ENCODE measurements around the gene C1orf216. TPM values are rescaled to one million over a fixed set of nuclear protein-coding genes. Genes with fewer than 3 reads are reported as not detected.
"Not testable (repeated sequence)": the region's sequence is repeated elsewhere in the genome, so short reads cannot be mapped to it uniquely, and the experiment has no call there.

C1orf216 gene
- polyA plus RNA-seq, 4 donors = 9.4 to 10.1 (median 9.6) TPM

DNA sequence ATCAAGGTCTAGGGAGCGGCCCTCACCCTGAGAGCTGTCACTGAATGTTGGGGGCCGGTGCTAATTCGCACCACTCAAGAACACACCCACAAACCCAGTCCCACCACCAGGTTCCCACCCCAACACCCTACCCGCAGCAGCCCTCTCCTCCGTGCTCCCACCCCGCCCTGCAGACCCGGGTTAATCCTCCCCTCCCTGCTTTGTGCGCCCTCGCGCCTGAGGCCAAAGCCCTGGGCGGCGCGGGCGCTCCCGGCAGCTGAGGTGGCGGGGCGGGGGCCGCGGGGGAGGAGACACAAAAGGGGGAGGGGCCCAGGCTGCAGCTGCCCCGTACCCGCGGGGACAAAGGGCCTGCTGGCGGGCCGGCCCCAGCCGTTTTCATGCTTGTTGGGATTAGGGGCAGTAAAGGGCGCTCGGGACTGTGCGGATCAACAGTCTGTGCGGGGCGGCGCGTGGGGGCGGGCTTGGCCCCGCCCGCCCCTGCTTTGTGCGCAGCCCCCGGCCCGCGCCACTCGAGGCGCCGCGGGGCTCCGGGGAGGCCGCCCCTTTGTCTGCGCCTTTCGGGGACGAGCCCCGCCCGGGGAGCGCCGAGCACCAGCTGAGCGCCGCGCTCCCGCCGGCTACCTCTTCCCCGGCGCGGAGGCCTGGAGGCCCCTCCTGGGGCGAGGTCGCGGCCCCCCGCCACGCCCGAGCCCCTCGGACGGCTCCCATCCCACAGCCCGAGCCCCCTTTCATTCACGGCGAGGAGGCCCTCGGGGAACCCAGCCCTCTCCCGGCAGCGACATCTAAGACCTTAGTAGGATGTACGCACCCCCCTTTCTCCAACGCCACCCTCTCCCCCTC, 10.9 kb downstream of the C1orf216 start:
- DNase-seq (ENCODE audit: low read depth in 4 of 4, low spot score in 2 of 4) = no peak

DNA sequence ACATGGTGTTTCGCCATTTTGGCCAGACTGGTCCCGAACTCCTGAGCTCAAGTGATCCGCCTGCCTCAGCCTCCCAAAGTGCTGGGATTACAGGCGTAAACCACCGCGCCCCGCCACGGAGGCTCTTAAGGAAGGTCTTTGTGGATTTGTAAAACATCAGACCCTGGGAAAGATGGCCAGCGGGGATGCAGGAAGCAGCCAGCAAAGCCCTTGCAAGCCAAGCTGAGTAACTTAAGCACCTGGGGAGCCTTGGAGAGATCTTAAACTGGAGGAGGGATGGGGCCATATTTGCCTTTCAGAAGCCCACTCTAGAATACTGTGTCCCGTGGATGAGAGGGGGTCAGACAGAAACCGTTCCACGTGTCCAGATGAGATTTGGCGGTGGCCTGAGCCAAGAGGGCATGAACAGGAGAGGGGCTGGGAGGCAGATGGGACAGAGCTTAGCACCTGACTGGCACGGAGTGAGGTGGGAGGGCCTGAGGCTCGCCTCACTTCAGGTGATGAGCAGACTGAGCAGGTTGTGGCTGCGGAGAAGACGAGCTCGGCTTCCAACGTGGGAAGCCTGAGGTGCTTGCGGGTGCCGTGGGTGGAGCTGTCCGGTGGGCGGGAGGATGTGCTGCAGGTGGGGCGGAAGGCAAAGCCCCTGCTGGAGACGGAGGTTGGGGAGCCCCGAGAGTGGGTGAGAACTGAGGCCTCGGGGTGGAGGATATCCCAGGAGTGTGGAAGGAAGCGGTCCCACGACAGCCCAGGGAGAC, 11.7 kb downstream of the C1orf216 start:
- DNase-seq (ENCODE audit: low read depth in 4 of 4, low spot score in 2 of 4) = no peak

DNA sequence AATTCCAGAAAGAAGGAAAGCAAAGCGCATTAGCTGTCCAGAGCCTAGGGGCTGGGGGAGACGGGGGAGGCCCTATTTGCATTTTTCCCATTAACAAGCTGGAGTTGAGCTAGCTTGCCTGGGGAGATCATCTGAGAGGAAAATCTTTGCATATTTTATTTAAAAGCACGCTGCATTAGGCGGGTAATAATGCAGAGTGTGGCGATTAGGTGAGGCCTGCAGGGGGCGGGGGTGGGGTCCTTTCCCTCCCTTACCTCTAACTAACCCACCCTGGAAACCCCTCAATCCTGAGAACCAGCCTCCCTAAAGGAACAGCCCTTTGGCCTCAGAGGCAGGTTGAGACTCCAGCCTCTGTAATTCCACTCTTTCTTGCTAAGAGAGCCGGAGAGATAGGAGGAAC, 16.2 kb downstream of the C1orf216 start:
- DNase-seq (ENCODE audit: low read depth in 4 of 4, low spot score in 2 of 4) = no peak

DNA sequence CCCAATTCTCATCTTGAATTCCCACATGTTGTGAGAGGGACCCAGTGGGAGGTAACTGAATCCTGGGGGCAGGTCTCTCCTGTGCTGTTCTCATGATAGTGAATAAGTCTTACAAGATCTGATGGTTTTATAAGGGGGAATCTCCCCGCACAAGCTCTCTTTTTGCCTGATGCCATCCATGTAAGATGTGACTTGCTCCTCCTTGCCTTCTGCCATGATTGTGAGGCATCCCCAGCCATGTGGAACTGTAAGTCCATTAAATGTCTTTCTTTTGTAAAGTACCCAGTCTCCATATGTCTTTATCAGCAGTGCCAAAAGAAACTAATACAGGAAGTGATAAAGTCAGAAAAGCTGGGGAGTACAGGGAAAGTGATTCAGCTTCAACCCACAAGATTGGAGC, 19.5 kb downstream of the C1orf216 start:
- DNase-seq (ENCODE audit: low read depth in 4 of 4, low spot score in 2 of 4) = not testable (repeated sequence)

DNA sequence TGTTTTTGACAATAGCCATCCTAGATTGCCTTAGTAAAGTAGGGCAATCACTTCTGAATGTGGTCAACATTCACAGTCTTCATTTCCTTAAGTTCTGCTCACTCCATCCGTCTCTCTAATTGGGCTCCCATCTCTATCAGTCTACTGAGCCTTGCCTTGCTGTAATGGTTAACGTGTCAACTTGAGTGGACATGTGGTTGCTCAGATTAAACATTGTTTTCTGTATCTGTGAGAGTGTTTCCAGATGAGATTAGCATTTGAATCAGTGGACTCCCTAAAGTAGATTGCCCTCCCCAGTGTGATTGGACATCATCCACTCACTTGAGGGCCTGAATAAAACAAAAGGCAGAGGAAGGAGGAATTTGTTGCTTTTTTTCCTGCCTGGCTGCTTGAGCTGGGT, 26.4 kb downstream of the C1orf216 start:
- DNase-seq (ENCODE audit: low read depth in 4 of 4, low spot score in 2 of 4) = no peak

DNA sequence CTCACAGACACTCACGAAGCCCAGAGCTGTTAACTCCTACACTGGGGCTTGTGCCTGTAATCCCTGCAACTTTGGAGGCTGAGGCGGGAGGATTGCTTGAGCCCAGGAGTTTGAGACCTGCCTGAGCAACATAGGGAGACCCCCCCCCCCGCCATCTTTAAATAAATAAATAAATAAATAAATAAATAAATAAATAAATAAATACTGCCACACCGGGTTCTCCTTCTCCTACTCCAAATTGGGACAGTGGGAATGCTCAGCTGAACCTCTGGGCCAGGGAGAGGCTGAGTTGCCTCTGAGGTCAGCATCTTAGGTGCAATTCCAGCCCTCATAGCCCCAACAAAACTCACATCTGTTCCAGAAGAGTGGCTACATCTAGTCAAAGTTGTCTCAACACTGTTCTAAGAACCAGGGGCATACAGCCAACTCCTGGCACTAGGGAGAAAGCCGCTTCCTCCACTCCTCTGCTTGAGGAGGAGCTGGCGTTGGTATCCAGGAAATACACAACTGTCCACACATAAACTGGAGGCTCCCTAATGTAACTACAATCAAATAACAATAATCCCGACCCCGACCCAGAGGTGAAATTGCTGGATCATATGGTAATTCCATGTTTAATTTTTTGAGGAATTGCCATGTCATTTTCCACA, 27.0 kb downstream of the C1orf216 start:
- DNase-seq (ENCODE audit: low read depth in 4 of 4, low spot score in 2 of 4) = no peak

DNA sequence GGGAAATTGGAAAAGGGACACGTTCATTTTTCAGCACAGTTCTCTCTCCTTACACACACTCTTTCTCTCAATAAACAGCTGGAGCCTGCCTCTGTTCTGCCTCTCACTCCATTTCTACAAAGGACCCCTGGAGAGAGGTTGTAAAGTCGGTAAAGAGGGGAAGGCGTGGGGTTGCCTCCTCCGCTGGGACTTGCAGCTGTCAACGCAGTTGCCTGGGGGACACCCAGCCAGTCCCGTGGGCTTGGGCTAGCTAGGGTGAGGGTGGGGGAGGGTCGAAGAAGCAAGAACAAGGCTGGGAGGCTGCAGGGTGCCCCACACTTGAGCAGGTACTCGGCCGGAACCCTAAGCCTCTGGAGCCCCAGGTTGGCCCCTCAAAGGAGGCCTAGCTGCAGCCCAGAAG, 27.6 kb downstream of the C1orf216 start:
- DNase-seq (ENCODE audit: low read depth in 4 of 4, low spot score in 2 of 4) = no peak

DNA sequence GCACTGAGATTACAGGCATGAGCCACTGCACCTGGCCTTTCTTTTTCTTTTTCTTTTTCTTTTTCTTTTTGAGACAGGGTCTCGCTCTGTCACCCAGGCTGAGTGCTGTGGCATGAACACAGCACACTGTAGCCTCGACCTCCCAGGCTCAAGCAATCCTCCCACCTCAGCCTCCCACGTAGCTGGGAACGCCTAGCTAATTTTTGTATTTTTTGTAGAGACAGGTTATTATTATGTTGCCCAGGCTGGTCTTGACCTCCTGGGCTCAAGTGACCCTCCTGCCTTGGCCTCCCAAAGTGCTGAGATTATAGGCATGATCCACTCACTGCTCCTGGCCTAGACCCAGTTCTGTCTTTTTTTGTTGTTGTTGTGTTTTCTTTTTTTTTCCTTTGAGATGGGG, 28.6 kb downstream of the C1orf216 start:
- not testable (repeated sequence) for DNase-seq (ENCODE audit: low read depth in 4 of 4, low spot score in 2 of 4)

DNA sequence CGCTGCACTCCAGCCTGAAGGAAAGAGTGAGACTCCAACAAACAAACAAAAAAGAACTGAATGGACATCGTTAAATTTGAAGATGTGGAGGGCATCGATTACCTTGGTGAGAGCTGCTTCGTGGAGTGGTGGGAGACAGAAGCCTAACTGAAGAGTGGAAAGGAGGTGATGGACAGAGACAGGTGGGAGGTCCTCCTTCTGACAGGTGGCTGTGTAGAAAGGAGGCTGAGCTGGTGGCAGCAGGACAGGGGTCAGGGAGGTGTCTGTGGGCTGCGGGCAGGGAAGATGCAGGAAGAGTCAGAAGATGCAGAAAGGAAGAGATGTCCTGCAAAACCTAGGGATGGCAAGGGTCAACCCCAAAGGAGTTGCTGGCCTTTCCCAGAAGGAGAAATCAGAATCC, 30.5 kb downstream of the C1orf216 start:
- DNase-seq (ENCODE audit: low read depth in 4 of 4, low spot score in 2 of 4) = no peak

DNA sequence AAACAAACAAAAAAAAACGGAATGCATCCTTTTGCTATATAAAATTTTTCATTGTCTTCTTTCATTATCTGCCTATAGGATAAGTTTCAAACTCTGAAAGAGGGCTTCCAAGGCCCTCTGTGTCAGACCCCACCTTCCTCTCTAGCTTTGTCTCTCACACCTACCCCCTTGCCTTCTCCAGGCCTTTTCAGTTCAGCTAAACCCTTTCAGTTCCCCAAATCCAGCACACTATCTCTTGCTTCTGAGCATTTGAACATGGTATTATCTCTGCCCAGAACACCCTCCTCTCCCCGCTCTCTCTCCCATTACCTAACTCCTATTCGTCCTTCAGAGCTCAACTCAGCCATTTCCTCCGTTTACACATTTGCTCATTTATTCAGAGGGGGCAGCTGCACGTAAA, 35.7 kb downstream of the C1orf216 start:
- no peak for DNase-seq (ENCODE audit: low read depth in 4 of 4, low spot score in 2 of 4)

DNA sequence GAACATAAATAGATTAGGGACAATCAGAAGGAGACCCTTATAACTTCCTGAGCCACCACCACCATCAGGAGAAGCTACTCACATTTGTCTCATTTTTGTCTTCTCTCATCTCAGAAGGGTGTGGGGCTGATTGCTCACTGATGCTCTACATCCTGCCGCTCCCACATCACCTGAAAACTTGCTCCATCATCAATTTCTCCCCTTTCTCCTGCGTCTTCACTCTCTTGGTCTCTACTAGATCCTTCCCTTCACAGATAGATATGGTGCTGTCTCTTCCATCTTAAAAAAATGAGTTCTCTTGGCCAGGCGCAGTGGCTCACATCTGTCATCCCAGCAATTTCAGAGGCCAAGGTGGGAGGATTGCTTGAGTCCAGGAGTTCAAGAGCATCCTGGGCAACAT, 38.4 kb downstream of the C1orf216 start:
- DNase-seq (ENCODE audit: low read depth in 4 of 4, low spot score in 2 of 4) = no peak

DNA sequence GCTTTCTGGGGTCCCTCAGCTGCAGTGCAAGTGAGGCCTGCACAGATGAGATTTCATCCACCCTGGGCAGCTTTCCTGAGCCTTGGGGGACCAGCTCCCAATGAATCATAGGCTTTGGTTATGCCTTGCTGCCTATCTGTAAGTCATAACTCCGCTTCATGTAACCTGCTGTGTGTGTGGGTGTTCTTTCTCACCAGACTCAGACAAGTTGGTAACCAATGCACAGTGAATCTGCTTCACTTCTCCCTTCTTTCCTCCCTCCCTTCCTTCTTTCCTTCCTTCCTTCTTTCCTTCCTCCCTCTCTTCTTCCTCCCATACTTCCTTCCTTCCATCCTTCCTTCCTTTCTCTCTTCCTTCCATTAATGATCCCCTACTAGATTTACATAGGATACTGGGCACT, 42.9 kb downstream of the C1orf216 start:
- DNase-seq (ENCODE audit: low read depth in 4 of 4, low spot score in 2 of 4) = no peak

DNA sequence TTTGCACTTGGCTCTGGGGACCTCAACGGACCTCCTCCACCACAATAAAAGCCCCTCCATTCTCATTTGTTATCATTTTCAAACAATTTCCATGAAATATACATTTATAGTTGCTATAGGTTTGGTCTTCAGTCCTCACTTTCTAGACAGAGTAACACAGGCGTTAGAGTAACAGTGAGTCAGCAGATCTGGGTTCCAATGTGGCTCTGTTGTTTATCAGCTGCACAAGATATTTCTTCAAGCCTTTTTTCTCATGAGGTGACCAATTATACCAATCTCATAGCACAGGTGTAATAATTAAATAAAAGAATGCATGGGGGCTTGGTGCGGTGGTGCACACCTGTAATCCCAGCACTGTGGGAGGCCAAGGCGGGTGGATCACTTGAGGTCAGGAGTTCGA, 44.6 kb downstream of the C1orf216 start:
- DNase-seq (ENCODE audit: low read depth in 4 of 4, low spot score in 2 of 4) = no peak

DNA sequence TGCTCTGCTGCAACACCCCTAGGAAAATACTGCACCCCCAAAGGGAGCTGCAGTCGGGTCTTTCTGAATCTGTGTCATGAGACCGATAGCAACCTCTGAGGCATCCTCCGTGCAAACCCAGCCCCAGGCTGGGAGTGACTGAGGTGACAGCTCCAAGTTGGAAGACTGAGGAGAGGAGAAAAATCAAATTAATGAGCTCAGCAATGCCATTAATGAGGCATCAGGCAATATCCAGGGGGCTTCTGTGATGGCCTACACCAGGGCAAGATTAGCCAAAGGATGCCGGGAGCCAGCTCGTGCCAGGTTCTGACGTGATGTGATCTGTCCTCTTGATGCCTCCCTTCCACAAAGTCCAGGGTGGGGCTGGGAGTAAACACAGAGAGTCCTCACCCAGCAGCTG, 46.6 kb downstream of the C1orf216 start:
- DNase-seq (ENCODE audit: low read depth in 4 of 4, low spot score in 2 of 4) = no peak

DNA sequence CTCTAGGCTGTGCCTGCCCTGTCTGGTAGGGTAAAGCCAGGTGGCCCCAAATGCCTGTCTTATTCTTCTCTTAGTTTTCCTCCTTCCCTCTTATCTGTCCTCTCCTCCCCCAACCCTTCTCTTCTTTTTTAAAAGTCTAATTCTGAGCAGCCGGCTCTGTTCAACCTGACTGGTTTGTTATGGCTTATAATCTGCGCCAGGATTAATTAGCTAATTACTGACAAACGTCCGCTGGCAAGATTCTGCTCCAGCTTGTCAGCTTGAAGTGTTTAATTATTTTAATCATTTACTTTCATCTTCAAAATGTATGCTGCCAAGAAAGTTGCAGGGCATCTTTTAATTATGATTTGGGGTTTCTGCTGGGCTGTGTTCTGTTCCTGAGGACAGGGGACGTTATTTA, 50.2 kb downstream of the C1orf216 start:
- no peak for DNase-seq (ENCODE audit: low read depth in 4 of 4, low spot score in 2 of 4)

DNA sequence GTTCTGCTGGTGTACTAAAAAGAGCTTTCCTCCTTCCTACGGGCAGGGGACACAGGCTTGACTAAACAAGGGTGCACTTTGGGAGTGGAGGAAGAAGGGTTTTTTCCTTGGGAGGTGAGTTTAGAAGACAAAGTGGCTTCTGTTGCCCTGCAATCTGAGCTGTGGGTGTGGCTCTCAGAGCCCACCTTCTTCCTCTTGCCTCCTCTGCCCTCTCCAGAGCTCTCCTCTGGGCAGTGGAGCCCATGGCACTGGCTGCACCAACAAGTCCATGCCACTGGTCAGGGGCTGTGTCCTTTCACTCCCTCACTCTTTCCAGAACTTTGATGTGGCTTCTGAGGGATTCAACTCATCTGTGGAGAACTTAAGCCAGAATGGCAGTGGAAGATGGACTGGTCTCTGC, 51.8 kb downstream of the C1orf216 start:
- no peak for DNase-seq (ENCODE audit: low read depth in 4 of 4, low spot score in 2 of 4)

DNA sequence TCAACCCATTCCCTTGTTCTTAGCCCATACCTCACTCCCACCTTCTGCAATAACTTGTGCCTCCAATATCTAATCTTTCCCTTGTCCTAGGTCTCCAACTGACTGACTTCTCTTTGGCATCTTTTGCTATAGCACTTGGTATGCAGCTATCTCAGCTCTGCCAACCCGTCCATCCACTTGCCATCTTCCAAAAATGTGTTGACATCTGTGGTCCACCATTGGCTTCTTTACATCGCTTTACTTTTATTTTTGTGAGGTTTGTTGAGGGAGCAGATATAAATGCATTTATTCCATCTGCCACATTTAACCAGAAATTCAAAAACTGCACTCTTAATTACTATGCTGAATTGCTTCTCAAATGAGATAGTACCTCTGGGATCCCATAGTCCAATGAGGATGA, 52.5 kb downstream of the C1orf216 start:
- DNase-seq (ENCODE audit: low read depth in 4 of 4, low spot score in 2 of 4) = no peak
